ENCODE data around the gene BICD1. TPM values are rescaled to one million over a fixed set of nuclear protein-coding genes. Genes with fewer than 3 reads are reported as not detected.

Gene BICD1
- total RNA-seq, 1 donor from 2014 or later: 561 TPM

DNA sequence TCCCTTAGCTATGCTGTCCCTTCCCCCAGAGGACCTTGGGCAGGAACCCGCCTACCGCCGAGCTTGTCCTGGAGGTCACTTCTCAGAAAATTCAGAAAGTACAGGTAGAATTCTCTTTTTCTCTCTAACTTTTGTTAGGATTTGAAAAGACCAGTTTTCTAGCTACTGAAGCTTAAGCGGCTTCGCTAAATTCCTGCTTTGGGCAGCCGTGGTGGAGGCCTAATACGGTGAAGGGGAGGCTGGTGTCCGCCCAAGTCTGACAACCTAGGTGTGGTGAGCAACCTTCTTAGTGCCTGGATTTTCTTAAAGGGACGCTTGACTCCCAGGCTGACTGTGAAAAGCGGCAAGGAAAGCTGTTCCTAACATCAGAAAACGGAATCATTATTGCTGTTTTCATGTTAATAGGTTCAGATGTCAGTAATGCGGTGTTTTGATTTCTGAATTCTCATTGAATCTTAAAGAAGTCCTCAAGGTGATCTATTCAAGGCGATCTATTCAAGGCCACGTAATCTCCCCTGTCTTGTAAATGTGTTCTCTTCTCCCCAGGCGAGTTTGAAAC lies 293.5 kb downstream of the BICD1 start:
- Mint-ChIP-seq H3K27me3 (ENCODE audit: unreplicated experiment) (no peaks in the 10 kb centered on the region), H3K27ac (ENCODE audit: unreplicated experiment) (no peak overlapping the region), H3K4me3 (ENCODE audit: unreplicated experiment) (peak overlapping the region; percentile 75), H3K4me1 (ENCODE audit: low read depth, unreplicated experiment) (no peaks in the 10 kb centered on the region), H3K36me3 (ENCODE audit: unreplicated experiment) (no peaks in the 10 kb centered on the region), H3K9me3 (ENCODE audit: unreplicated experiment) (no peaks in the 10 kb centered on the region)
- no peak for DNase-seq
- TF ChIP-seq, protein P1, sequence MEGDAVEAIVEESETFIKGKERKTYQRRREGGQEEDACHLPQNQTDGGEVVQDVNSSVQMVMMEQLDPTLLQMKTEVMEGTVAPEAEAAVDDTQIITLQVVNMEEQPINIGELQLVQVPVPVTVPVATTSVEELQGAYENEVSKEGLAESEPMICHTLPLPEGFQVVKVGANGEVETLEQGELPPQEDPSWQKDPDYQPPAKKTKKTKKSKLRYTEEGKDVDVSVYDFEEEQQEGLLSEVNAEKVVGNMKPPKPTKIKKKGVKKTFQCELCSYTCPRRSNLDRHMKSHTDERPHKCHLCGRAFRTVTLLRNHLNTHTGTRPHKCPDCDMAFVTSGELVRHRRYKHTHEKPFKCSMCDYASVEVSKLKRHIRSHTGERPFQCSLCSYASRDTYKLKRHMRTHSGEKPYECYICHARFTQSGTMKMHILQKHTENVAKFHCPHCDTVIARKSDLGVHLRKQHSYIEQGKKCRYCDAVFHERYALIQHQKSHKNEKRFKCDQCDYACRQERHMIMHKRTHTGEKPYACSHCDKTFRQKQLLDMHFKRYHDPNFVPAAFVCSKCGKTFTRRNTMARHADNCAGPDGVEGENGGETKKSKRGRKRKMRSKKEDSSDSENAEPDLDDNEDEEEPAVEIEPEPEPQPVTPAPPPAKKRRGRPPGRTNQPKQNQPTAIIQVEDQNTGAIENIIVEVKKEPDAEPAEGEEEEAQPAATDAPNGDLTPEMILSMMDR (IDR thresholded peaks at IDR 0.05; ENCODE audit: partially characterized antibody, unreplicated experiment): no peak

DNA sequence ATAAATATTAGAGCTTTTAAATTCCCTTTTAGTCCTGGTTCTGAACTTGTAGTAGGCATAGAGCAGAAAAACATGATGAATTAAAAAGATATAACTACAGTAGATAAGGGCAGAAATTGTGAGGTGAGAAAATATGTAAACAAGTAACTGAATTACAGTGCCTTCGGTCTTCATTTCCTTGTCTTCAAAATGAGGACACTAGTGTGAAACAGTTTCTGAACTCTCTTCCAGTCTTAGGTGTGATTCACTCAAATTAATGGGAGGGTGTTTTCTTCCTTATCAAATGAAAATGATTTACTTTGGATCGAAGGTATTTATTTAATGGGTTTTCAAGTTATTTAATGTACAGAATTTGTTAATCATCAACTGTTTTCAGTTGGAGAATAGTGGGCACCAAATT lies 294.2 kb downstream of the BICD1 start:
- Mint-ChIP-seq H3K4me3 (ENCODE audit: unreplicated experiment) (peak overlapping the region; percentile 75), H3K36me3 (ENCODE audit: unreplicated experiment) (no peaks in the 10 kb centered on the region), H3K27me3 (ENCODE audit: unreplicated experiment) (no peaks in the 10 kb centered on the region), H3K4me1 (ENCODE audit: low read depth, unreplicated experiment) (no peaks in the 10 kb centered on the region), H3K9me3 (ENCODE audit: unreplicated experiment) (no peaks in the 10 kb centered on the region), H3K27ac (ENCODE audit: unreplicated experiment) (no peak overlapping the region)
- TF ChIP-seq, protein P1 (IDR thresholded peaks at IDR 0.05; ENCODE audit: partially characterized antibody, unreplicated experiment): no peak
- DNase-seq: no peak

DNA sequence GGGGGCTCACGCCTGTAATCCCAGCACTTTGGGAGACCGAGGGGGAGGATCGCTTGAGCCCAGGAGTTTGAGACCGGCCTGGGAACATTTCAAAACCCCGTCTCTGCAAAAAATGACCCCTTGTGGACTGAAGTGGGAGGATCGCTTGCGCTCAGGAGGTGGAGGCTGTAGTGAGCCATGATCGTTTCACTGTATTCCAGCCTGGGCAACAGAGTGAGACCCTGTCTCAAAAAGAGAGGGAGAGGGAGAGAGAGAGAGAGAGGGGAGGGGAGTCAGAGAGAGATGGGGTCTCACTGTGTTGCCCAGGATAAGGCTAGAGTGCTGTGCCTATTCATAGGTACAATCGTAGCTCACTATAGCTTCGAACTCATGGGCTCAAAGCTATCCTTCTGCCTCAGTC lies 295.5 kb downstream of the BICD1 start:
- H3K4me3 Mint-ChIP-seq (ENCODE audit: unreplicated experiment): no peak overlapping the region
- DNase-seq: no peak
- no peaks in the 10 kb centered on the region for H3K4me1 Mint-ChIP-seq (ENCODE audit: low read depth, unreplicated experiment)
- TF ChIP-seq, protein P1 (IDR thresholded peaks at IDR 0.05; ENCODE audit: partially characterized antibody, unreplicated experiment): no peak
- H3K9me3 Mint-ChIP-seq (ENCODE audit: unreplicated experiment): no peaks in the 10 kb centered on the region
- no peaks in the 10 kb centered on the region for H3K27me3 Mint-ChIP-seq (ENCODE audit: unreplicated experiment)
- H3K36me3 Mint-ChIP-seq (ENCODE audit: unreplicated experiment): no peaks in the 10 kb centered on the region
- no peak overlapping the region for H3K27ac Mint-ChIP-seq (ENCODE audit: unreplicated experiment)

DNA sequence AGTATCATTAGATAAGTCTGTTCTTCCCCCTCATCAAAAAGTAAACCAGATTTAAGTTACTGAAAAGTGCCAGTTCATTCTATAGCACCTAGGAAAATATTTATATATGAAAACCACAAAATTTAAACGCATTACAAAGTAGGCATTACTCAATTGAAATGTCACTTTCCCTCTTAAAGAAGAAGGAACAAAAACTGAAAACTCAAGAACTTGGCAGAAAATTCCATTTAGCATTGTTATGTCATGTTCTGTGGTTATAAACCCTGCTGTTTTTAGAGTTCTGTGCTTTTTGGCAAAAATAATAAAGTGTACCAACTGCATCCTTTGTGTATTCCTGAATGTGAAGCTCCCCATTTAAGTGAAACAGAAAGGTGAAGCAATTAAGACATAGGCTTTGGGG lies 296.3 kb downstream of the BICD1 start:
- H3K27ac Mint-ChIP-seq (ENCODE audit: unreplicated experiment): no peak overlapping the region
- no peak for DNase-seq
- H3K27me3 Mint-ChIP-seq (ENCODE audit: unreplicated experiment): no peaks in the 10 kb centered on the region
- H3K4me3 Mint-ChIP-seq (ENCODE audit: unreplicated experiment): no peak overlapping the region
- no peaks in the 10 kb centered on the region for H3K9me3 Mint-ChIP-seq (ENCODE audit: unreplicated experiment)
- no peaks in the 10 kb centered on the region for H3K36me3 Mint-ChIP-seq (ENCODE audit: unreplicated experiment)
- TF ChIP-seq, protein P1 (IDR thresholded peaks at IDR 0.05; ENCODE audit: partially characterized antibody, unreplicated experiment): no peak
- no peaks in the 10 kb centered on the region for H3K4me1 Mint-ChIP-seq (ENCODE audit: low read depth, unreplicated experiment)

DNA sequence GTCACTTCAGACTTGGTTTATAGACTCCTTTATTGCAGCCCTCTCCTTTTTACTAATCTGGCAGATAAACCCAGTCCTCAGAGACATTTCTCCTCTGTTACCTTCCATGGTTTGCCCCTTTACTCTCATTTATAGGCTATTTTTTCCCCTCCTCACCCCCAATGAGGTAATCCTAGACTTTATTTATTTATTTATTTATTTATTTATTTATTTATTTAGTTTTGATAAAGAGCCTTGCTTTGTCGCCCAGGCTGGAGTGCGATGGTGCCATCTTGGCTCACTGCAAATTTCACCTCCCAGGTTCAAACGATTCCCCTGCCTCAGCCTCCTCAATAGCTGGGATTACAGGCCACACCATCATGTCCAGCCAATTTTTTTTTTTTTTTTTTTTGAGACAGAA lies 301.1 kb downstream of the BICD1 start:
- no peak for DNase-seq
- H3K4me1 Mint-ChIP-seq (ENCODE audit: low read depth, unreplicated experiment): no peaks in the 10 kb centered on the region
- H3K27ac Mint-ChIP-seq (ENCODE audit: unreplicated experiment): no peak overlapping the region
- TF ChIP-seq, protein P1 (IDR thresholded peaks at IDR 0.05; ENCODE audit: partially characterized antibody, unreplicated experiment): no peak
- no peaks in the 10 kb centered on the region for H3K27me3 Mint-ChIP-seq (ENCODE audit: unreplicated experiment)
- H3K4me3 Mint-ChIP-seq (ENCODE audit: unreplicated experiment): no peak overlapping the region
- peaks cover 3% of the 10 kb centered on the region for H3K9me3 Mint-ChIP-seq (ENCODE audit: unreplicated experiment)
- no peaks in the 10 kb centered on the region for H3K36me3 Mint-ChIP-seq (ENCODE audit: unreplicated experiment)

All from glutamatergic neuron (in vitro differentiated cells).